NB4 (cell line): ENCODE measurements around the gene VPS37D.

Source experiments
- MYC ChIP-seq: IDR thresholded peaks from 2 replicates; pipeline ENCODE4 v1.6.1; 2011; ENCODE audit warnings: low read depth, low read length
- POLR2A ChIP-seq: IDR thresholded peaks from 2 replicates; pipeline ENCODE4 v1.6.1; 2011; ENCODE audit warnings: mild to moderate bottlenecking; ENCODE audit not compliant: insufficient read length; ENCODE audit errors: extremely low read depth
- TF ChIP-seq, protein P1 (sequence below): IDR thresholded peaks from one replicate; pipeline ENCODE4 v1.5.1; 2012; ENCODE audit warnings: low read depth, low read length

GRCh38 chr7:73623798-73624668, 43.6 kb upstream of the VPS37D start, which contains the start of gene MLXIPL:
- TF ChIP-seq, protein P1, sequence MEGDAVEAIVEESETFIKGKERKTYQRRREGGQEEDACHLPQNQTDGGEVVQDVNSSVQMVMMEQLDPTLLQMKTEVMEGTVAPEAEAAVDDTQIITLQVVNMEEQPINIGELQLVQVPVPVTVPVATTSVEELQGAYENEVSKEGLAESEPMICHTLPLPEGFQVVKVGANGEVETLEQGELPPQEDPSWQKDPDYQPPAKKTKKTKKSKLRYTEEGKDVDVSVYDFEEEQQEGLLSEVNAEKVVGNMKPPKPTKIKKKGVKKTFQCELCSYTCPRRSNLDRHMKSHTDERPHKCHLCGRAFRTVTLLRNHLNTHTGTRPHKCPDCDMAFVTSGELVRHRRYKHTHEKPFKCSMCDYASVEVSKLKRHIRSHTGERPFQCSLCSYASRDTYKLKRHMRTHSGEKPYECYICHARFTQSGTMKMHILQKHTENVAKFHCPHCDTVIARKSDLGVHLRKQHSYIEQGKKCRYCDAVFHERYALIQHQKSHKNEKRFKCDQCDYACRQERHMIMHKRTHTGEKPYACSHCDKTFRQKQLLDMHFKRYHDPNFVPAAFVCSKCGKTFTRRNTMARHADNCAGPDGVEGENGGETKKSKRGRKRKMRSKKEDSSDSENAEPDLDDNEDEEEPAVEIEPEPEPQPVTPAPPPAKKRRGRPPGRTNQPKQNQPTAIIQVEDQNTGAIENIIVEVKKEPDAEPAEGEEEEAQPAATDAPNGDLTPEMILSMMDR = no peak
- no peak for TF ChIP-seq POLR2A
- no peak for TF ChIP-seq MYC
